GM21528 (cell line): ENCODE results near the gene TMEM154.

Source experiments
- ATAC-seq: cut with Tn5 transposase; IDR thresholded peaks from one replicate; pipeline ENCODE4 v1.9.1; 2021; ENCODE audit warnings: mild to moderate bottlenecking, moderate library complexity; ENCODE audit not compliant: unreplicated experiment, low FRiP score

Gene TMEM154, protein sequence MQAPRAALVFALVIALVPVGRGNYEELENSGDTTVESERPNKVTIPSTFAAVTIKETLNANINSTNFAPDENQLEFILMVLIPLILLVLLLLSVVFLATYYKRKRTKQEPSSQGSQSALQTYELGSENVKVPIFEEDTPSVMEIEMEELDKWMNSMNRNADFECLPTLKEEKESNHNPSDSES

DNA sequence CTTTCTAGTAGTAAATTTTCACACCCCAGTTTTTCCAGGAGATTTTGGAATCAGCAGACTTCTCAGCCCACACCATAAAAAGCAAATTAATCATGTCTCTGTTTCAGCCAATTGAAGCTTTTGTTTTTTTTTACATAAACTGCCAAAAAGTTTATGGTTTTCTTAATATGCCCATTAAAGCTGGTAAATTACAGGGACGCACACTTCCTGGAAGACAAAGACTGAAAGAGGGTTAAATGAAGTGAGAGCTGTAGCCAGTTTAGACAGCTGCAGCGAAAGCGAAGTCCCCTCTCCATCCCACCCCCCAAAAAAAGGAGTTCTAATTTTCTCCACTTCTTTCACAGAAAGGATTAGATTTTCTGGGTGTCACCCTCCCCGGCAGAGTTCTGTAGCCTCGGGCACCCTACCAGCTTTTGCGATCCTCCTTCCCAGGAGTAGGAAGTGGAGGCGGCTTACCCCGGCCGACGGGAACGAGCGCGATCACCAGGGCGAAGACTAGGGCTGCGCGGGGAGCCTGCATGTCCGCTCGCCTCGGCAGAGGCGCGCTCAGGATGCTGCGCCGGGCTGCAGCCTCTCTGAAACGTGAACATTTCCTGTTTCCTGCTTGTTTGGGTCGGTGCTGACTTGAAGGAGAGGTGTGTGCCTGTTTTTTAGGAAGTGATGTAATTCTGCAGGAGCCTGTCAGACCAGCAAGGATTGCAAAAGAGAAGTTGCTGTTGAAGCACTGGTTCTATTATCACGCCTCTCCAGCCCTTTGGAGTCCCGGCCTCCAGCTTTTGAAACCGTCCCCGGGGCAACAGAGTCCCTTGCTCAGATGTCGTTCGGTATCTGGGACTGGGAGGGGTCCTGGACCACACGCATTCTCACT is at the start of gene TMEM154:
Gene TMEM154 (minus strand): TSS at position 584 of the 868 bp plus-strand sequence. CDS start 64 bp downstream, at position 520.
- peak; percentile 70 for ATAC-seq

DNA sequence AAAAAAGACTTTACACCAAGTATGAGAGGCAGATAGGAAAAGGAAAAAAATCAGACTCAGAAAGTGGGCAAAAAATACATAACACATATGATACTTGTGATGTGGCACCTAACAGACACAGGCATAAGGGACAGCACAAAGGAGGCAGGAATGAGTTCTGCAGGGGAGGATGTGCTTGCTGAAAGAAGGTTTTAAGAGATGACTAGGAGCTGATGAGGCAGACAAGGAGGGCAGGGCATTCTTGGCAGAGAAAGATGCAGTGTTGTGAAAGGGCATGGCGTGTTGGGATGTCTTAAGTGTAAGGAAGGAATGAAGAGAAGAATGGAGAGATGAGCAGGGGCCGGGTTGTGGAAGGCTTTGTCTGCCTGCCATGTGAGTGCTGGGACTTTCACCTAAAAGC is 49.7 kb upstream of the TMEM154 start:
- no peak for ATAC-seq

DNA sequence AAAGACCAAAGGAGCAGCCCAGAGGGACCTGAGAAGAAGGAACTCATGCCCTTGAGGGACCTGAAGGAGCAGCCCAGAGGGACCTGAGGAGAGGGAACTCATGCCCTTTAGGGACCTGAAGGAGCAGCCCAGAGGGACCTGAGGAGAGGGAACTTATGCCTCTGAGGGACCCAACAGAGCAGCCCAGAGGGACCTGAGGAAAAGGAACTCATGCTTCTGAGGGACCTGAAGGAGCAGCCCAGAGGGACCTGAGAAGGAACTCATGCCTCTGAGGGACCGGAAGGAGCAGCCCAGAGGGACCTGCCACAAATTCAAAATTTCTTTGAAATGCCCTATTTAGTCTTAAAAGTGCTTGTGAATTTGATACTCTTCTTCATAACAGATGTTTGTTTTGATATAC is 48.5 kb upstream of the TMEM154 start:
- no peak for ATAC-seq

DNA sequence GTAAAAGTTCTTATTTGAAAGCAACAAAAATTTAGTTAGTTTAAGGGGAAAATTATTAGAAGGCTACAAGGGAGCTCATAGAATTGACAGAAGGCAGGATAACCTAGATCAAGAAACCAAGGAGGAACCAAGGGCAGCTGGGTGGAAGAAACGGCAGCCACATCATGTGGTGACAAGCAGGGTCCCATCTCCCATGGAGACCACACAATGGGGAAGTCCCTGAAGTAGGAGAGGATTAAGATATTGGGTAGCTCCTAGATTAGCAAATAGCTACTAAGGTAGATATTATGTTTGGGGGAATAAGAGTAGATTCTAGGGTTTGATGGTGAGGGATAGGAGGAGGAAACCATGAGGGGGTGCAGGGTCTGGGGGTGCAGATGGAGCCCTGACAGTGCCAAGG is 48.0 kb upstream of the TMEM154 start:
- ATAC-seq, result no peak

DNA sequence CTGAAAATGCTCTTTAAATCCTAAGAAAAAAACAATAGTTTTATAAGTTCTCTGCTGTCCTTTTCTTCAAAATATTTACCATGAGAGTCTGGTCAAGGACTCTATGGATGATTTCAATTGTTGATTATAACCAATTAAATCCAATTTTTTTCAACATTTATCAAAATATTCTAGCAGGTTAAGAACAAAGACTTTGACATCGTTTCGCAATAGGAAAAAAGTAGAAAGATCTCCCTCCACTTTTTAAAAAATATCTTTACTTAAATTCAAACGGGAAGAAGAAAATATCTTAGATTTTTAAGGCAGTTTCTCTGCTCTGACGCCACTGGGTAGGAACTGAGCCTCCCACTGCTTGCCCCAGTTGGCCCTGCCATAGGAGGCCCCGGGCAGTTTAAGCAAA is 44.7 kb upstream of the TMEM154 start:
- no peak for ATAC-seq

DNA sequence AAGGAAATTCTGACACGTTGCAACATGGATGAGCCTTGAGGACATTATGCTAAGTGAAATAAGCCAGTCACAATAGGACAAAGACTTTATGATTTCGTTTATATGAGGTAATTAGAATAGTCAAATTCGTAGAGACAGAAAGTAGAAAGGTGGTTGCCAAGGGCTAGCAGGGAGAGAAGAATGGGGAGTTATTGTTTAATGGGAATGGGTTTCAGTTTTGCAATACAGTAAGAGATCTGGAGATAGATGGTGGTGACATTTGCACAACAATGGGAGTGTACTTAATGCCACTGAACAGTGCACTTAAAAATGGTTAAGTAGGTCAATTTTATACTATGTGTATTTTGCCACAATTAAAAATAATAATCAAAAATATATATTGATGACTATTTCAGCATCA is 43.4 kb upstream of the TMEM154 start:
- ATAC-seq, result no peak

DNA sequence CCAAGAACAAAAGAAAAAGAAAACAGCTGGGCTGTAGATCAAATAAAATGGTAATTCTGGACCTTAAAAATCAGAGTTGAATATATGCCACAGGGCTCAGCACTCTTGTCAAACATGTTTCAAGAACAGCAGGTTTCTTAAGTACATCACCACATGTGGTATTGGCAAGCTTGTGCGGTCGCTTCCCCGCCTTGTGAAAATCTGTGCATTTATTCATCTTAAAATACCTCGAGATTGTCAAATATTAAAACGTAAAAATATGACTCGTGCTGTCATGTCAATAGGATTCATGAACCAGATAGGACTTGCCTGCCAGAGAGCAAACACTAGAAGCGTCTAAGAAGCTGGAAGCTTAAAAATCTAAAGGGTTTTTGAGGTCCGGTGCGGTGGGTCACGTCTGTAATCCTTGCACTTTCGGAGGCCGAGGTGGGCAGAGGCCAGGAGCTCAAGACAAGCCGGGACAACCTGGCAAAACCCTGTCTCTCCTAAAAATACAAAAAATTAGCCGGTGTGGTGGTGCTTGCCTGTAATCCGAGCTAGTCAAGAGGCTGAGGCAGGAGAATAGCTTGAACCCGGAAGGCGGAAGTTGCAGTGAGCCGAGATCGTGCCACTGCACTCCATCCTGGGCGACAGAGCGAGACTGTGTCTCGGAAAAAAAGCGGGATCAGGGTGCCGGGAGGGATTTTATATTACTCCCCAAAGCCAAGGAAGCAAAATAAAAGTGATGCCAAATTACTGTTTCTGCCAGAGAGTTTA is 40.2 kb upstream of the TMEM154 start:
- no peak for ATAC-seq

DNA sequence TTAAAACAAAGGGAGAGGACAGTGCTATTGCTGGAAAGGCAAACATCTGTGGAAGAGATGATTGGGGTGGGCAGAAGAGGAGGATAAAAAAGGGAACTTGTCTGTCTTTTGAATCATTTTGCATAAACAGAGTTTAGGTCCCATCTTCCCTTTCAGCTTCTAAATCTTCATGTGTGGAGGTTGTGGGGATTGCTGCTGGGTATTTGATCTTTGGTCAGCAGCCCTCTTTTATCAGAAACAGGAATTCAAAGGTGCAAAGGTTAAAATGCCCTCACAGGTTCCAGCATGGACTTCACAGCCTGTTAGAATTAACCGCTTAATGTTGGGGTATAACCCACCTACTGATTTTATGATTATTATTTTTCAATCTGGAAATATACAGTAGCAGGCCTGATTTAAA is 39.5 kb upstream of the TMEM154 start:
- ATAC-seq, result no peak

DNA sequence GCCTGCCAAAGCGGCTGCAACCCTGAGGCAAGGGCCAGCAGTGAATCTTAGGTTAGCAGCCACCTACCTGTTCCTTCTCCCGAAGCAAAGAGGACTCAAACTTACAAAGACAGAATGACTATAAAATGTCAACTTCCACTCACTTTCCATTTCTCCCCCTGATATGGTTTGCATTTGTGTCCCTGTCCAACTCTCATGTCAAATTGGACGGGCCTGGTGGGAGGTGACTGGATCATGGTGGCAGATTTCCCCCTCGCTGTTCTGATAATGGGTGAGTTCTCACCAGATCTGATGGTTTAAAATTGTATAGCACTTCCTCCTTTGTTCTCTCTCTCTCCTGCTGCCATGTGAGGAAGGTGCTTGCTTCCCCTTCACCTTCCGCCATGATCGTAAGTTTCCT is 35.3 kb upstream of the TMEM154 start:
- no peak for ATAC-seq

DNA sequence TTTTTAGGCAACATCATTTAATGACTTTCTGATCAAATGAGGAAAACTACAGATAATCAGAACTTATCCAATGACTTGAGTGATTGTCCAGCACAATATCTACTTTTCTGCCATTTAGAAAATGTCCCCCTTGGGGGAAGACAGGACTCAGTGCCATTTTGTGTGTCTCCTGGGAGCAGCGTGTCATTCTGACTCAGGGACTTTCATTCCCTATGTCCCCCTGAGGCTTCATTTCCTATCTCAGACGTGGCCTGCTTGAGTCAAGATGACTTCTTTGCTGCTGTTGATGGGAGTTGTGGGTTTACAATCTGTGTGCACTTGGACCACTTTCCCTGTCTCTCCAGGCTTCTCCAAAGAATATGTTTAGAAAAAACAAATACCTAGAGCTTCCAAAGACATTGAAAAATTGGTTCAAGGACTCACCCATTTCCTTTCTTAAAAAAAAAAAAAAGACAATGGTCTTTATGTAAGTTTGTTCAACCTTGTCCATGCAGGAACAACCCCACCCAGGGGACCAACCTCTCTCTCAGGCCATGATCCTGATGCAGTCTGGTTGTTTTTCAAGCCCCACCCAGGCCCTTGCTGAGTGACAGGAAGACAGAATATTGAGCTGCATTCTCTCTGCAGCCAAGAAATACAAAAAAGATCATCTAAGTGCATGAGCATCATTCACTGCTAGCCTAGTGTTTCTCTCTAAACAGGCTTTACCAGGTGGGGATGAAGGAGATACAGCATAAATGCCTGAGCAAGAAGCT is 34.3 kb upstream of the TMEM154 start:
- ATAC-seq, result no peak

DNA sequence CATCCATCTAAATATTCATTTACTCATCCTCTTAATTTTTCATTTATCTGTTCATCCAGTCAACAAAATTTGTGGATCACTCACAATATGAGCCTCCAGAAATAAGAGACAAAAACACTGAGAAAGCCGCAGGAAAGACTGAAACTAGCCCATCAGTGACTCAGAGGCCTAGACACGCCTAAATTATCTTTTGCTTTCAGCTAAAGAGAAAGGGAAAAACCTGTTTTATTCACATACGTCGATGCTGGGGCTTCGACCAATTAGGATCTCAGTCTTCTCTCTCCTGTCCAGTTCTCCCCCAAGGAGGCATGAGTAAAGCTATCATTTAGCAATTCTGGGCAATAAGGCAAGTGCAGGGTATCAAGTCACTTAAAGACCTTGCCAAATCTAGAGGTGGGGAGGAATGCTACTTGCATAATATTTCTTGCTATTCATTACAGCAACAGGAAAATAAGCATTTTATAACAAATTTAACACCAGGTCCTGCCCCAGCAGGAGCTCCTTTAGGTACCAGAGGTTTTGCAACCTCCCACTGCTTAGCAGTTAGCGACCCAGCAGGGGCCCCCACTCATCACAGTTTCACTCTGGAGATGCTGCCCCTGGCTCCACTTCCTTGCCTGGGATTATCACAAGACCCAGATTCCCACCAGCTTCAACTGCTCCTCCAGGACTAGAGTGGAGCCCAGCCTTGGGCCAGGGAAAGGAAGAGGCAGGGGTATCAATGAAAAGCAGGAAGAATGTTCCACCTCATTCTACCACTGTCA is 30.1 kb upstream of the TMEM154 start:
- ATAC-seq, result no peak

DNA sequence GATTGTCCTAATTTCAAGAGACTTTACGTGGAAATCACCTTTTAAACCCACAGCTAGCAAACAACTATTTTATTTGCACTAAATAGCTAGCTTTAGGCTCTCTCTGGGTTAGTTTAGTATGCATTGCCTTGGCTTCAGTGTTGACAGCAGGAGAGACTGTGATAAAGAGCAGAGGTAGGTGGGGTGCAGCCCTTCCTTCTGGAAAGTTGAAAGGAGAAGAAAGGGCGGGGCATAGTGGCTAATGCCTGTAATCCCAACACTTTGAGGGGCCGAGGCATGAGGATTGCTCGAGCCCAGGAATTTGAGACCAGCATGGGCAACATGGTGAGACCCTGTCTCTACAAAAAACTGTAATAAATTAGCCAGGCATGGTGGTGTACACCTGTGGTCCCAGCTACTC is 29.0 kb upstream of the TMEM154 start:
- ATAC-seq, result no peak

DNA sequence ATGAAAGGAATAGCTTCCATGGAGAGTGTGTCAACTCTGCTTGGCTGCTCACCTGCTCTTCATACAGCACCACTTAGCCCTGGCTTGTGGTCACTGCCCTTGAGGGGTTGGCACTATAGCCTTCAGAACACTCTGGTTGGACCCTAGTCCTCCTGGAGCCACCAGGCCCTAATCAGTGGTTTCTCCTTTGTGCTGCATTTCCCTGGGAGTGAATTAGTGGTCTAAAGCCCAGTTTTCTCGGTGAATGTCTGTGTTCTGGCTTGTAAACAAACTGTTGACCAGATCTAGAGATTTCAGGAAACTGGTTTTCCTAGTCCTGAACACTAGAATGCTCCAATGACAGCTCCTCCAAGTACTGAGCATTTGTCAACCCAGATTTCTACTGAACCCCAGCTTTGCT is 28.6 kb upstream of the TMEM154 start:
- ATAC-seq, result no peak

DNA sequence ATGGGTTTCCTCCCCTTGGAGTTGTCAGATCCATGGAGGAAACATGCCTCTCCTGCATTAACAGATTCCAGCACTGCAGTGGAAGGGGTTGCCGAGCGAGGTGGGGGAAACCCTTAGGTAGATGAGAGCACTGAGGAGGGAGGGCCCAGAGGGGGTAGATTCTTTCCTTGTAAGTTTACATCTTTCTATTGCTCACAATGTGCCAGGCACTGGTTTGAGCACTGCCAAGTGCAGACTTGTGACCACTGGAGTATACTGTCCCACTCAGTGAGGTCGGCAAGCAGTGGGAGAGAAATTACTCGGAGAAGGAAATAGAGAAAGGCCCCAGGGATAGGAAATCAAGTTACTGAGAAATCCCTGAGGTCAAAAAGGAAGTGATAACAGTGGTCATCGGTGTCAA is 27.8 kb upstream of the TMEM154 start:
- ATAC-seq, result no peak

DNA sequence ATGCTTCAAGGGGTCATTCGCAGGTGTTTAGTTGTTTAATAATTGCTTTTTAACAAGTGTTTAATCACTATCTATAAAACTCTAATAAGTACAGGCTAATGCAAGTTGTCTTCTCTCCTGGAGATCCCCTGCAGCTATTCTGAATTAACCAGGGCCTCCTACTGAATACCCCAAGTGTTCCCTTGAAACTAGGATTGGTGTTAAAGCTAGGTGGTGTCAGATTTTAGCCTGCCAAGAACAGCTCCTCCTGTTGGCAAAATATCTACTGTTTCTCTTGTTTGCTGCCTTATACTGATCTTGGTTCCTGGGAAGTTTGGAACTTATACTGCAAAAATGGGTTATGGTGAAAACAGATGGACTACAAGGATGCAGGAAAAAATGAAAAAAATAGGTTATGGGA is 26.1 kb upstream of the TMEM154 start:
- ATAC-seq, result no peak

DNA sequence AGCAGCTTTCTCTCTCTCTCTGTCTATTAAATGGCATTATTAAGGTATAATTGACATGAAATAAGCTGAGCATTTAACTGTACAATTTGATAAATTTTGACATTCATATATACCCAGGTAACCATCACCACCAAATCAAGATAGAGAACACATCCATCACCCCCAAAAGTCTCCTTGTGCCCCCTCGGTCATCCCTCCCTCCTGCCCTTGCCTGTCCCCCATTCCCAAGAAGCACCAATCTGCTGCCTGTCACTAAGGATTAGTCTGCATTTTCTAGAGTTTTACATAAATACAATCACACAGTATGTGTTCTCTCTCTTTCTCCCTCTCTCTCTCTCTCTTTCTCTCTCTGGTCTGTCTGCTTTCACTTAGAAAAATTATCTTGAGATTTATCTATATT is 25.0 kb upstream of the TMEM154 start:
- ATAC-seq, result no peak

DNA sequence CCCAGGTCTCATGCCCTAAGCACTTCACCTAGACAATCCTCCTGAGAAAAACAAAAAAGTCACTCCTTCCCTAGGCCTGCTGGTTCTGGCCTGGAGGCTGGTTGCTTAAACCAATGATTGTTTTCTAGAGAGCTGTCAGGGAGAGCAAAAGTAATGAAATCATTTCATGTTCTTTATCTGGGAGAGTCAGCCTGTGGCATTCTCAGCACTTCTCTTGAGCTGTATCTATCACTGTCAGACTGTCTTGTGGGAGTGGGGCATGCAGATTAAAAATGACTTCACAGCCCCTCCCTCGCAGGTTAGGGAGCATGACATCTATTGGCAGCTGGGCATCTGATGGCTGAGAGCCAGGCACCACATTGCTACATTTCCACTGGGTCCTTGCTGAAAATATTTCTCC is 20.4 kb upstream of the TMEM154 start:
- no peak for ATAC-seq

DNA sequence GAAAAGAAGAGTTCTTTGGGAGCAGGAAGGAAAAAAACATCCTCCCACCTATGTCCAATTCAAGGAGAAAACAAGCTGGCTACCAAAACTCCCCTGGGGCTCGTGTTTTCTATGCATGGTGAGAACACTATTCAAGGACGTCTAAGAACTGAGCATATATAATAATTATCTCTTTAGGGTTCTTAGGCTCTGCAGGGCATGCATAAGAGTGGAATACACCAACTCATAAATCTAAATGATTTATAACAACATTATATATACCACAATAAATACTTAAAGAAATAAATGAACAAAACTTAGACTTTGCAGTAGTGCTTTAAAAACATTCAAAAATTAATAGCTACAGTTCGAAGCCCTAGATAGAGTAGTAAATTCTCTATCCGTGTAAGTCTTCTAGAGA is 19.5 kb upstream of the TMEM154 start:
- ATAC-seq, result no peak

DNA sequence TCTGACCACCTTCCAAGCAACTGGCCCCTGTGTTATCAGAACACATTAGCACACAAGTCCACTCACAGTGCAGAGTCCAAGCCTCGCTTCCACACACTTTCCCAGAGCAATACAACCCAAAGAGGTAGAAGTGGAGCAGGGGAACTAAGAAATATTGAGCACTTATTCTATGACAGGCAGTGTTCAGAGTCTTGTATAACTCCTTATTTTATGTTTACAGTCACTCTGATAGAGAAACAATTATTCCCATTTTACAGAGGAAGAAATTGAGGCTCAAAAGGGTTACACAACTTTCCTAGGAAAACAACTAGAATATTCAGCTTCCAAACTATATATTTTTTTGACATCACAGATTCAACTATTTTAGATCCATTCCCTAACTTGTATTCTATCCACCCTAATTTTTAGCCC is 18.3 kb upstream of the TMEM154 start:
- no peak for ATAC-seq
